AG04450 (cell line): ENCODE results near the gene RPLP2. TPM values are rescaled to one million over a fixed set of nuclear protein-coding genes. Genes with fewer than 3 reads are reported as not detected.

ENCODE experiments used
- CTCF ChIA-PET: fragments of 300-600, 350-600 bp; formaldehyde crosslinking; extraction: SDS; loops from one replicate; lab custom pipeline; 2022; ENCODE audit warnings: antibody characterized with exemption, inconsistent platforms; lab: Charles Lee
- POLR2A ChIA-PET: fragments of 350-600 bp; formaldehyde crosslinking; extraction: SDS; loops from one replicate; lab custom pipeline; 2021; ENCODE audit warnings: antibody characterized with exemption, inconsistent platforms; lab: Yijun Ruan, JAX
- DNase-seq: peaks from one replicate; pipeline ENCODE4 v3.0.0-alpha.2; 2011; ENCODE audit warnings: low read depth, low spot score
- H3K27ac ChIP-seq: one replicate; pipeline ENCODE4 v1.5.1; 2012; ENCODE audit warnings: low read depth, low read length, control low read depth
- H3K27me3 ChIP-seq: one replicate; pipeline ENCODE4 v1.6.0; 2012; ENCODE audit warnings: low read length; ENCODE audit not compliant: control insufficient read depth, insufficient read depth
- H3K4me3 ChIP-seq: 2 replicates; pipeline ENCODE4 v1.5.1; 2011; ENCODE audit warnings: mild to moderate bottlenecking, low read depth, low read length, control low read depth
- H3K9me3 ChIP-seq: 2 replicates; pipeline ENCODE4 v1.5.1; 2012; ENCODE audit warnings: low read length; ENCODE audit not compliant: control insufficient read depth, insufficient read depth
- polyA plus RNA-seq: library from polyadenylated mRNA; depleted of rRNA; stranded (reverse); fragments of >200 nt; gene quantifications from 2 replicates; pipeline ENCODE4 v1.2.3, GENCODE V29; 2011
- TF ChIP-seq, protein P1 (sequence below): IDR thresholded peaks from 2 replicates; pipeline ENCODE4 v1.5.1; 2011; ENCODE audit warnings: low read depth, low read length, control low read depth, inconsistent platforms

Gene RPLP2
- polyA plus RNA-seq, 1 experiment, result 1,115 TPM

DNA sequence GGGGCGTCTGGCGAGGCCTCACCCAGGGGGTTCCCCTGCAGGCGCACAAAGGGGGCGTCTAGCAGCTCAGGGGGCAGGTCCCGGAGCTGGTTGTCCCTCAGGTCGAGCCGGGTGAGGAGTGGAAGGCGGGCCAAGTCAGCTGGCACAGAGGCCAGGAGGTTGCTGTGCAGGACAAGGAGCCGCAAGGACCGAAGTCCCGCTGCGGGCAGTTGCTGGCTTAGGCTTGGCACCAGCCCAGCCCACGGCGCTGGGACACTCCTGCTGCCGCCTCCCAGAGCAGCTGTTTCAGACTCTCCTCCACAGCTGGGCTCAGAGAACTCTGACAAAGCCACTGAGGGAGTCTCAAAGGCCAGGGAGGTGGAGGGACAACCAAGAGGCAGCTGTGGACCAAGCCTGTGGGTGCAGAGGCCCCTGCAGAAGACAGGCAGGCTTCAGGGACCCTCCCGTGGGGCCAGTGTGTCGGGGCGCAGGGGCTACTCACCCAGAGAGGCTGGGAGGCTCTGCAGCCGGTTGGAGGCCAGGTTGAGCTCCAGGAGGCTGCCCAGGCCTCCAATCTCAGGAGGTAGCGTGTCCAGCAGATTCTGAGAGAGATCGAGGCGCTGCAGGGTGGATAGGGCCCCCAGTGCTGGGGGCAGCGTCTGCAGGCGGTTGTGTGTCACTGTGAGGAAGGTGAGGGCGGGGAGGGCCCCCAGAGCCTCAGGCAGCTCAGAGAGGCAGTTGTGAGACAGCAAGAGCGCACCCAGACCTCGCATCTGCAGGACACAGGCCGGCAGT lies 6.9 kb upstream of the RPLP2 start:
- Histone ChIP-seq H3K27ac (no peak overlapping the region), H3K27me3 (no peaks in the 10 kb centered on the region), H3K9me3 (peaks cover 3% of the 10 kb centered on the region; the same call in 1 of the 2 replicates), H3K4me3 (peak overlapping the region; percentile 32)
- ChIA-PET POLR2A (no interaction called here), CTCF (no interaction called here)
- no peak for DNase-seq
- TF ChIP-seq, protein P1, sequence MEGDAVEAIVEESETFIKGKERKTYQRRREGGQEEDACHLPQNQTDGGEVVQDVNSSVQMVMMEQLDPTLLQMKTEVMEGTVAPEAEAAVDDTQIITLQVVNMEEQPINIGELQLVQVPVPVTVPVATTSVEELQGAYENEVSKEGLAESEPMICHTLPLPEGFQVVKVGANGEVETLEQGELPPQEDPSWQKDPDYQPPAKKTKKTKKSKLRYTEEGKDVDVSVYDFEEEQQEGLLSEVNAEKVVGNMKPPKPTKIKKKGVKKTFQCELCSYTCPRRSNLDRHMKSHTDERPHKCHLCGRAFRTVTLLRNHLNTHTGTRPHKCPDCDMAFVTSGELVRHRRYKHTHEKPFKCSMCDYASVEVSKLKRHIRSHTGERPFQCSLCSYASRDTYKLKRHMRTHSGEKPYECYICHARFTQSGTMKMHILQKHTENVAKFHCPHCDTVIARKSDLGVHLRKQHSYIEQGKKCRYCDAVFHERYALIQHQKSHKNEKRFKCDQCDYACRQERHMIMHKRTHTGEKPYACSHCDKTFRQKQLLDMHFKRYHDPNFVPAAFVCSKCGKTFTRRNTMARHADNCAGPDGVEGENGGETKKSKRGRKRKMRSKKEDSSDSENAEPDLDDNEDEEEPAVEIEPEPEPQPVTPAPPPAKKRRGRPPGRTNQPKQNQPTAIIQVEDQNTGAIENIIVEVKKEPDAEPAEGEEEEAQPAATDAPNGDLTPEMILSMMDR, result no peak

DNA sequence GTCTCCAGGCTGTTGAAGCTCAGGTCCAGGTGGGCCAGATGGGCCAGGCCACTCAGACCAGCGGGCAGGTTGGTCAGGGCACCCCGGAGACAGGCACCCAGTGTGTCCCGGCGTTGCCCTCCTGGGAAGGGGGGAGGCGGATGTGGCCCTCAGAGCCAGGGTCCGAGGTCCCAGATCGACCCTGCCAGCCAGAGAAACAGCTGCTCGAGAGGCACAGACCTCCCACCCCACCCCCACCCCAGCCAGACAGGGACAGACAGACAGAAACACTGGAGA lies 6.4 kb upstream of the RPLP2 start:
- TF ChIP-seq, protein P1, result no peak
- no peak overlapping the region for H3K27ac ChIP-seq
- no peaks in the 10 kb centered on the region for H3K27me3 ChIP-seq
- POLR2A ChIA-PET, result no interaction called here
- H3K4me3 ChIP-seq, result peak overlapping the region; percentile 64
- CTCF ChIA-PET, result no interaction called here
- DNase-seq, result no peak
- peaks cover 3% of the 10 kb centered on the region; the same call in 1 of the 2 replicates for H3K9me3 ChIP-seq

DNA sequence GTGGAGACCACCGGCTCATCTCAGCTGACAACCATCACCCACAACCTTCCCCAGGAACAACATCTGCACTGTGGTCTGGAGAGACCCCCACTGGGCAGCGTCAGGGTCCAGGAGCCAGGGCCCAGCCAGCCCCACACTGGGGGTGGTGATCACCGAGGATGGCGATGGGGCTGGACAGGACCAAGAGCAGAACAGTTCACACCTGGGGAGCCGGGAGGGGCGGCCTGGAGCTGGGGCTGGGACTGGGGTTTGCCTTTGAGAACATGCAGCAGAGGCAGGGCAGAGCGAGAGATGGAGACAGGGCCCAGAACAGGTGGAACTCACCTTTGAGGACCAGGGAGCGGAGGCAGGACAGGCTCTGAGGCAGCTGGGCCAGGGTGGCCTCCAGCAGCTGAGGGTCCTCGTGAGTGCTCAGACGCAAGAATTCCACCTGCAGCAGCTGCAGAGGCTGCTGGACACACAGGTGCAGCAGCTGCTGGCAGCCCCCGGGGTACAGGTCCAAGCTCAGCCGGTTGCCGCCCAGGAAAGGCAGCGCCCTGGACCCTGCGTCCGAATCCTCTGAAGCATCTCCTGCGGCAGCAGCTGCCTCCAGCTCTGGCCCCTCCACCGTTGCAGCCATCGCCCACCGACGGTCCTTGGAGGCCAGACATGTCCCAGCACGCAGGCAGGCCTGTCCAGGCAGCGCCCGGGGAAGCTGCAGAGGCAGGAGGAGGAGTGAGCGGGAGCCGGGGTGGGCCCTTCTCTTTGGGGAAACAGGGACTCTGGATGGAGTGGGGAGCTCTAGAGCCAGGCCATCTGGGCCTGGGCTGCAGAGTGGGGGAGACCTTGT lies 5.8 kb upstream of the RPLP2 start:
- ChIA-PET POLR2A (no interaction called here), CTCF (no interaction called here)
- TF ChIP-seq, protein P1, result no peak
- Histone ChIP-seq H3K4me3 (peak overlapping the region; percentile 64), H3K9me3 (peaks cover 3% of the 10 kb centered on the region; the same call in 1 of the 2 replicates), H3K27ac (no peak overlapping the region), H3K27me3 (no peaks in the 10 kb centered on the region)
- DNase-seq, result no peak

DNA sequence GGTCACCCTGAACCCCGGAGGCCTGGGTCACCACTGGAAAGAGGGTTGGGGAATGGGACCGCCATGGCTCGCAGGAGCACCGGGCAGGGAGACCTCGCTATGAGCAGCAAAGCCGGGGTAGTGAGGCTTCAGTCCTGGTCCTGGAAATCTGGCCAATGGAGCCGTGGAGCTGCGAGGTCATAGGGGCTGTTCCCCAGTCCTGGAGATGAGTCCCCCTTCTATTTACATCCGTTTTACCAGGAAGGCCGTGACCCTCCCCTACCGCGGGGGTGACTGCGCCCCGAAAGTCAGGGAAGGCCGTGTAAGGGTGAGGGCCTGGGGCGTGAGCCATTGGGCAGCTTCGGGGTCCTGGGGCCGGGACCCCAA lies 5.2 kb upstream of the RPLP2 start:
- TF ChIP-seq, protein P1, result no peak
- Histone ChIP-seq H3K27me3 (no peaks in the 10 kb centered on the region), H3K4me3 (peak overlapping the region; percentile 64), H3K27ac (no peak overlapping the region), H3K9me3 (peaks cover 3% of the 10 kb centered on the region; the same call in 1 of the 2 replicates)
- no peak for DNase-seq
- POLR2A ChIA-PET, result no interaction called here
- CTCF ChIA-PET, result no interaction called here
